Transverse colon (tissue), 4 donors: ENCODE measurements around the gene SUN1. TPM values are rescaled to one million over a fixed set of nuclear protein-coding genes. Genes with fewer than 3 reads are reported as not detected.
"Not testable (repeated sequence)": the region's sequence is repeated elsewhere in the genome, so short reads cannot be mapped to it uniquely, and the experiment has no call there.

Experiments
- DNase-seq: peaks from one replicate; pipeline ENCODE4 v3.0.0-alpha.2; 2019
- H3K27ac ChIP-seq, 4 donors: fragments of 200-600 bp; sonication (generic); 2 replicates each; pipeline ENCODE4 v1.5.1; 2016 to 2018; ENCODE audit warnings: inconsistent platforms in 4 of 4
- H3K27me3 ChIP-seq: fragments of 200-600 bp; sonication (generic); 2 replicates; pipeline ENCODE4 v1.5.1; 2017; ENCODE audit warnings: inconsistent platforms
- H3K36me3 ChIP-seq, 4 donors: fragments of 200-600 bp; sonication (generic); 2 replicates each; pipeline ENCODE4 v1.5.1; 2017 to 2019; ENCODE audit warnings: inconsistent platforms in 4 of 4
- H3K4me1 ChIP-seq, 4 donors: fragments of 200-600 bp; sonication (generic); 2 replicates each; pipeline ENCODE4 v1.5.1; 2017 to 2020; ENCODE audit warnings: inconsistent platforms in 4 of 4
- H3K4me3 ChIP-seq, 4 donors: fragments of 200-600 bp; sonication (generic); 1 replicate in 1 of 4; 2 replicates in 3 of 4; pipeline versions ENCODE4 v1.5.1 to v1.6.1; 2017 to 2019; ENCODE audit warnings: inconsistent platforms in 4 of 4
- H3K9me3 ChIP-seq, 2 donors: fragments of 200-600 bp; sonication (generic); 2 replicates each; pipeline ENCODE4 v1.5.1; 2017 to 2019; ENCODE audit warnings: inconsistent platforms in 2 of 2
- EP300 ChIP-seq: sonication (generic); formaldehyde crosslinking; IDR thresholded peaks from one replicate; pipeline ENCODE4 v1.6.1; 2017; ENCODE audit warnings: antibody characterized with exemption, low read depth
- POLR2A ChIP-seq: fragments of 450-650 bp; IDR thresholded peaks from one replicate; pipeline ENCODE4 v1.6.1; 2016; ENCODE audit warnings: antibody characterized with exemption, mild to moderate bottlenecking, moderate library complexity
- POLR2AphosphoS5 ChIP-seq, 3 donors: sonication (generic); formaldehyde crosslinking; IDR thresholded peaks; one replicate each; pipeline ENCODE4 v1.6.1; 2016; ENCODE audit warnings: antibody characterized with exemption in 3 of 3
- WGBS, 2 donors: methylation state at CpG; one replicate each; pipeline ENCODE4 v1.1.5; 2018; ENCODE audit warnings: low coverage in 1 of 2; 5-methylcytosine and 5-hydroxymethylcytosine counted together
- in situ Hi-C, 4 donors: fragments of 200-750 bp; cut with MboI; loops; one replicate each; pipeline versions ENCODE4 v1.15.0 to v1.15.1; 2017; ENCODE audit warnings: low sequenced_read_pairs in 3 of 4, low pct_ligation_motif_present in 1 of 4, low pct_unique_long_range_greater_than_20kb in 1 of 4
- intact Hi-C: fragments of 100-400 bp; cut with DNase I; formaldehyde crosslinking; loops from one replicate; pipeline ENCODE4 v1.15.1; 2023; ENCODE audit warnings: low total_unique reads
- total RNA-seq, 4 donors: library from RNA; depleted of rRNA; stranded (reverse); fragments of >200 nt; gene quantifications; one replicate each; pipeline ENCODE4 v1.1.0, GENCODE V29; 2016
- TF ChIP-seq, protein P1 (sequence below), 5 experiments: fragments of 200-600 bp in 3 of 5; fragments of 450-650 bp in 2 of 5; sonication (generic) in 3 of 5; IDR thresholded peaks; 1 replicate in 2 of 5; 2 replicates in 3 of 5; pipeline ENCODE4 v1.5.1; 2016 to 2017; ENCODE audit warnings: antibody characterized with exemption in 5 of 5, inconsistent platforms in 3 of 5, mild to moderate bottlenecking in 2 of 5, moderate library complexity in 1 of 5

Gene SUN1
- total RNA-seq, 4 donors from 2014 or later: 92.7 to 569 (median 162) TPM

DNA sequence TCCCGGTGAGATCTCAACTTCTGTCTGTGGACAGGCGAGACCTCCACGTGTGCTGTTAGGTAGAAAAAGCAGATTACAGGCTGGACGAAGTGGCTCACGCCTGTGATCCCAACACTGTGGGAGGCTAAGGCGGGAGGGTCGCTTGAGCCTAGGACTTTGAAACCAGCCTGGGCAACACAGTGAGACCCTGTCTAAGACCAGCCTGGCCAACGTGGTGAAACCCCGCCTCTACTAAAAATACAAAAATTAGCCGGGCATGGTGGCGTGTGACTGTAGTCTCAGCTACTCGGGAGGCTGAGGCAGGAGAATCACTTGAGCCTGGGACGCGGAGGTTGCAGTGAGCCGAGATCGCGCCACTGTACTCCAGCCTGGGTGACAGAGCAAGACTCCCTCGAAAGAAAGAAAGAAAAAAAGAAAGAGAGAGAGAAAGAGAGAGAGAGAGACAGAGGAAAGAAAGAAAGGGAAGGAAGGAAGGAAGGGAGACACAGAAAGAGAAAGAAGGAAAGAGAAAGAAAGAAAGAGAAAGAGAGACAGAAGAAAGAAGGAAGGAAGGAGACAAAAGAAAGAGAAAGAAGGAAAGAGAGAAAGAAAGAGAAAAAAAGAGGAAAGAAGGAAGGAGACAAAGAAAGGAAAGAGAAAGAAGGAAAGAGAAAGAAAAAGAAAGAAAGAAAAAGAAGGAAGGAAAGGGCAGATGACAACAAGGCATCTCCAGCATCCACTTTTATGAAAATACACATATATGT lies 29.6 kb upstream of the SUN1 start:
- TF ChIP-seq EP300 (no peak), POLR2A (no peak), POLR2AphosphoS5 (IDR thresholded peaks at IDR 0.05) (no peak)
- TF ChIP-seq, protein P1, sequence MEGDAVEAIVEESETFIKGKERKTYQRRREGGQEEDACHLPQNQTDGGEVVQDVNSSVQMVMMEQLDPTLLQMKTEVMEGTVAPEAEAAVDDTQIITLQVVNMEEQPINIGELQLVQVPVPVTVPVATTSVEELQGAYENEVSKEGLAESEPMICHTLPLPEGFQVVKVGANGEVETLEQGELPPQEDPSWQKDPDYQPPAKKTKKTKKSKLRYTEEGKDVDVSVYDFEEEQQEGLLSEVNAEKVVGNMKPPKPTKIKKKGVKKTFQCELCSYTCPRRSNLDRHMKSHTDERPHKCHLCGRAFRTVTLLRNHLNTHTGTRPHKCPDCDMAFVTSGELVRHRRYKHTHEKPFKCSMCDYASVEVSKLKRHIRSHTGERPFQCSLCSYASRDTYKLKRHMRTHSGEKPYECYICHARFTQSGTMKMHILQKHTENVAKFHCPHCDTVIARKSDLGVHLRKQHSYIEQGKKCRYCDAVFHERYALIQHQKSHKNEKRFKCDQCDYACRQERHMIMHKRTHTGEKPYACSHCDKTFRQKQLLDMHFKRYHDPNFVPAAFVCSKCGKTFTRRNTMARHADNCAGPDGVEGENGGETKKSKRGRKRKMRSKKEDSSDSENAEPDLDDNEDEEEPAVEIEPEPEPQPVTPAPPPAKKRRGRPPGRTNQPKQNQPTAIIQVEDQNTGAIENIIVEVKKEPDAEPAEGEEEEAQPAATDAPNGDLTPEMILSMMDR (IDR thresholded peaks at IDR 0.05): no peak
- WGBS, 2 donors: 82 to 95% methylated on average over 4 to 18 of the region's 18 CpGs
- Histone ChIP-seq H3K9me3 (no peaks in the 10 kb centered on the region), H3K4me1 (peaks cover 10 to 32% (median 19%) of the 10 kb centered on the region in 4 donors), H3K27ac (peak overlapping the region; percentile 52 to 72 (median 62)), H3K36me3 (no peaks in the 10 kb centered on the region), H3K4me3 (peak overlapping the region in 2 of 4 donors; percentile 7 to 22), H3K27me3 (no peaks in the 10 kb centered on the region)
- DNase-seq: no peak
- intact Hi-C loops (no loop called here), in situ Hi-C loops (no loop called here)

DNA sequence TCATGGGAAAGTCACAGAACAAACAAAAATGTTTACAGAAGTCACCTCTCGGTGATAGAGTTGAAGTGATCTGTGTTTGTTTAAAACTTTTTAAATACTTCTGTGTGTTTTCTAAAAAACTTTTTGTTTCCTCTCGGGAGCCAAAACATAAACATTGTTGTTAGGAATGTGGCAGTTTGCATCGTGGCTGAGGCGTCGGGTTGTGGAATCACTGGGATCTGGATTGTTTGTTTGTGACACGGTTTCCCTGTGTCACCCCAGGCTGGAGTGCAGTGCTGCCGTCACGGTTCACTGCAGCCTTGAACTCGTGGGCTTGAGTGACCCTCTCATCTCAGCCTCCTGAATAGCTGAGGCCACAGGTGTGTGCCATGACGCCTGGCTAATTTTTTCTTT lies 29.0 kb upstream of the SUN1 start:
- peak overlapping the region in 3 of 4 donors; percentile 54 to 72 (median 70) for H3K27ac ChIP-seq
- no peak overlapping the region for H3K4me3 ChIP-seq
- 66 to 88% methylated on average over 5 to 10 of the region's 10 CpGs for WGBS, 2 donors
- no peaks in the 10 kb centered on the region for H3K9me3 ChIP-seq
- H3K36me3 ChIP-seq: no peaks in the 10 kb centered on the region
- H3K27me3 ChIP-seq: no peaks in the 10 kb centered on the region
- intact Hi-C loops: no loop called here
- H3K4me1 ChIP-seq: peaks cover 10 to 32% (median 19%) of the 10 kb centered on the region in 4 donors
- DNase-seq: no peak
- in situ Hi-C loops: no loop called here
- no peak for TF ChIP-seq POLR2A
- TF ChIP-seq, protein P1 (IDR thresholded peaks at IDR 0.05): no peak
- TF ChIP-seq EP300: no peak
- TF ChIP-seq POLR2AphosphoS5 (IDR thresholded peaks at IDR 0.05): no peak

DNA sequence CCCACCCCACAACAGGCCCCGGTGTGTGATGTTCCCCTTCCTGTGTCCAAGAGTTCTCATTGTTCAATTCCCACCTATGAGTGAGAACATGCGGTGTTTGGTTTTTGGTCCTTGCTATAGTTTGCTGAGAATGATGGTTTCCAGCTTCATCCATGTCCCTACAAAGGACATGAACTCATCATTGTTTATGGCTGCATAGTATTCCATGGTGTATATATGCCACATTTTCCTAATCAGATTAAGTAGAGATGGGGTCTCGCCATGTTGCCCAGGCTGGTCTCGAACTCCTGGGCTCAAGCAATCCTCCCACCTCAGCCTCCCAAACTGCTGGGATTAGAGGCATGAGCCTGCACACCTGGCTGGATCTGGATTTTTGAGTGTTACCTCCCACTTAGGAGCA lies 28.5 kb upstream of the SUN1 start:
- H3K9me3 ChIP-seq, in situ Hi-C loops, H3K27ac ChIP-seq, intact Hi-C loops, H3K36me3 ChIP-seq, H3K4me3 ChIP-seq, H3K27me3 ChIP-seq, DNase-seq: not testable (repeated sequence)
- 96% methylated on average over 4 of the region's 4 CpGs; no CpG with 5 or more reads in 1 of the 2 donors for WGBS, 2 donors
- H3K4me1 ChIP-seq: peaks cover 10 to 32% (median 19%) of the 10 kb centered on the region in 4 donors

DNA sequence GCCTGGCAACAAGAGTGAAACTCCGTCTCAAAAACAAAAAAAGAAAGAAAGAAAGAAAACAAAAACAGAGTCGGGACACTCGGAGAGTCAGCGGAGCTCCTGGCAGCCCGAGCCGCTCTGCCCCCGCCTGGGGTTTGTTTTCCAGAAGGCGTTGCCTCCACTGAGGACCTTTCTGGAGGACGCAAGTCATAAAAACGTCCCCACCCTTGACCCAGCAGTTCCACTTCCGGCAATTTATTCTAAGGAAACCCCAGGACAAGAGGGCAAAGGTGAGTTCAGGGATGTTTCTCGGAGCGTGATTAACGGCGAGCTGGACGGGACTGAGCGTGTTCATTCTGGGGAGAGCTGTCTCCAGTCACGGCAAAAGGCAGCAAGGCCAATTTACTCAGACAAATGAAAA lies 27.0 kb upstream of the SUN1 start:
- no peaks in the 10 kb centered on the region for H3K27me3 ChIP-seq
- in situ Hi-C loops (no loop called here), intact Hi-C loops (no loop called here)
- H3K9me3 ChIP-seq: no peaks in the 10 kb centered on the region
- peak; percentile 57 to 77 (median 66) for TF ChIP-seq POLR2AphosphoS5 (IDR thresholded peaks at IDR 0.05)
- peak; percentile 57 for TF ChIP-seq POLR2A
- TF ChIP-seq EP300: no peak
- no peaks in the 10 kb centered on the region for H3K36me3 ChIP-seq
- H3K27ac ChIP-seq: peak overlapping the region; percentile 72 to 82 (median 73)
- DNase-seq: peak; percentile 81
- H3K4me3 ChIP-seq: peak overlapping the region in 1 of 4 donors; percentile 41
- H3K4me1 ChIP-seq: peaks cover 10 to 32% (median 19%) of the 10 kb centered on the region in 4 donors
- WGBS, 2 donors: 39 to 72% methylated on average over 5 to 18 of the region's 18 CpGs

DNA sequence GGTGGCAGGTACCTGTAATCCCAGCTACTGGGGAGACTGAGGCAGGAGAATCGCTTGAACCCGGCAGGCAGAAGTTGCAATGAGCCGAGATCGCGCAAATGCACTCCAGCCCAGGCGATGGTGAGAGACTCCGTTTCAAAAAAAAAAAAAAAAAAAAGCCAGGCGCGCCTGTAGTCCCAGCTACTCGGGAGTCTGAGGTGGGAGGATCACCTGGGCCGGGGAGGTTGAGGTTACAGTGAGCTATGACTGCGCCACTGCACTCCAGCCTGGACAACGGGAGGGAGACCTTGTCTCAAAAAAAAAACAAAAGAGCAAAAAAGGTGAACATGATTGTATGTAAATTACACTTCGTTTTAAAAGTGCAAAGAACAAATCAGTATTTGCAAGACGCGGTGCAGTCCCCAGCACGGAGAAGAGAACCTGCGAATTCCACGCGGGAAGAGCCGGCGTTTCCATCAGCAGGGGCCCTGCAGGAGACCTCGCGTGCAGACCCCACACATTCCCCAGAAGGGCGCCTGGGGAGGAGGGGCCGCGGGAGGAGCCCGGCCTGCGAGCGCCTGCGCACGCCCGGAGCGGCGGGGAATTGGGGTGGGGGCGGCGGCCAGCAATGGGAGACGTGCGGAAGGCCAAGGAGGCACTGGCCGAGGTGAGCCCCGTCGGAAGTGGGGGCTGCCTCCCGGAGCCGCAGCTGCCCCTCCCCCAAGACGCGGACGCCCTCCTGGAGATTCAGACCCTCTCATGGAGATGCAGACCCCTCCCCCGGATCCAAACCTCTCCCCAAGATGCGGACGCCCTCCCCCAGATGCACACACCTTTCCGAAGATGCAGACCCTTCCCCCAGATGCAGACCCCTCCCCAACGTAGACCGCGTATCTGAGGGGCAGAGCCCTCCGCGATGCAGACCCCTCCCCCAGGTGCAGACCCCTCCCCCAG lies 16.7 kb upstream of the SUN1 start:
- 19% methylated on average over 32 of the region's 56 CpGs; no CpG with 5 or more reads in 1 of the 2 donors for WGBS, 2 donors
- intact Hi-C loops: no loop called here
- H3K4me1 ChIP-seq: peaks cover 15 to 42% (median 26%) of the 10 kb centered on the region in 4 donors
- TF ChIP-seq EP300: no peak
- TF ChIP-seq, protein P1 (IDR thresholded peaks at IDR 0.05): no peak
- no peak for TF ChIP-seq POLR2A
- no peak for TF ChIP-seq POLR2AphosphoS5 (IDR thresholded peaks at IDR 0.05)
- no peaks in the 10 kb centered on the region for H3K36me3 ChIP-seq
- H3K27ac ChIP-seq: peak overlapping the region; percentile 92 to 96 (median 94)
- no peaks in the 10 kb centered on the region for H3K27me3 ChIP-seq
- H3K9me3 ChIP-seq: no peaks in the 10 kb centered on the region
- in situ Hi-C loops: no loop called here
- DNase-seq: peak; percentile 46
- peak overlapping the region; percentile 37 to 98 (median 70) for H3K4me3 ChIP-seq
